ENCODE data around the gene TMSB10.
"Not testable (repeated sequence)": the region's sequence is repeated elsewhere in the genome, so short reads cannot be mapped to it uniquely, and the experiment has no call there.

TMSB10 gene

DNA sequence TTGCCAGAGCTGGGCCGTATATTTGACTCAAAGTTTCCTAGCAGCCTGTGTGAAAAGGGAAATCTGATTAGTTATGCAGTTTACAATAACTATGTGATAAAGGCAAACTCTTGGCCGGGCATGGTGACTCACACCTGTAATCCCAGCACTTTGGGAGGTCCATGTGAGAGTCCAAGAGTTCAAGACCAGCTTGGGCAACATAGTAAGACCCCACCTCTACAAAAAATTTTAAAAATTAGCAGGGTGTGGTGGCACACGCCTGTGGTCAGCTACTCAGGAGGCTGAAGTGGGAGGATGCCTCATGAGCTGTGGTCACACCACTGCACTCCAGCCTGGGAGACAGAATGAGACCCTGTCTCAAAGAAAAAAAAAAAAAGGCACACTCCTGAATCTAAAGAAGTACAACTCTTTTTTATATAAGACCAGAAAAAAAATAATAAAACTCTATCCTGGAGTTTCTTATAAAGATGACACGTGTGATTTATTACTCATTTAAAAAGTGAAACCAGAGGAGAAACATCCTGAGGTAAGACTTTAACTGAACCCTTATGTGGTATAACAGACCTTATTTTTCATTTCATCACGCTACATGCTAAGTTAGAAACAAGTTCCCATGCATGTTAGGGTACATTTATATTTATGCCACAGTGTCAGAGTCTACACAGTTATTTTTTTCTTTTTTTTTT, 32.9 kb downstream of the TMSB10 start:
- no peak for DNase-seq

DNA sequence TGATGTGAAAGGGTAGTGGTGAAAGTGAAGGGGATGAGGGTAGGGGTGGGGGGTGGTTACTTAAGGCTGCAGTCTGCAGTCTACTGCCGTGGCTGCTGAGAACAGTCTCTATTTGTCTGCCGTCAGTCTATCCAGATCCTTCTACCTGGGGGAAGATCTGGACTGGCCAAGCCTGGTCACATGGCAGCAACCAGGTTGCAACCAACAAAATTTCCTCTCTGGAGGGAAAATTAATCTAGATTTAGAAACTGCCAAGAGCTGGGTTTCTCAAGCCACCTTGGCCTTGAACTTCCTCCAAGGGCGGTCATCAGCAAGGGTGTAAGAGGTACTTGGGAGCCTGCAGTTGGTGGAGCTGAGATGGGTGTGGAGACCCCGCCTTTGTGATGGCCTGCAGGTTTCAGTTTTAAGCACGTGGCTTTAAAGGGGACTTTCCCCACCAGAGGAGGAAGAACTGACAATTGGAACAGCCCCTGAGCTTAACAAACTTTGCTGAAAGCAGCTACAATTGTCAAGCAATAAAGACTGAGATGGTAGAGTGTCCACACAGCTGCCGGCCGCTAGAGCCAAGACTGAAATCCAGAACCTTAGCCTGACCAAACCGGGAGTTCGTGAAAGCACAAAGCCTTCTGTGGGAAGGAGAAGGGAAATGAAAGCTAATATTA, 34.1 kb downstream of the TMSB10 start:
- DNase-seq = no peak

DNA sequence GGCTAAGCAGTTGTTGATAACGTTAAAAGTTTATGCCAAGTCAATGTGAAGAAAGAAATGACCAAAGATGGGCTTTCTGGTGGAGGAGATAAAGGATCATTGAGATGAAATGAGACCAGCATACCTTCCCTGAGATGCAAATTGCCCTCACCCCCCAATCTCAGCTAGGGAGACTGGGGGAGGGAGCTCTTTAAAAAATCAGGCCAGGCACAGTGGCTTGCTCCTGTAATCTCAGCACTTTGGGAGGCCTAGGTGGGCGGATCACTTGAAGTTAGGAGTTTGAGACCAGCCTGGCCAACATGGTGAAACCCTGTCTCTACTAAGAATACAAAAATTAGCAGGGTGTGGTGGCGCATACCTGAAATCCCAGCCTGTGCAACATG, 34.6 kb downstream of the TMSB10 start:
- no peak for DNase-seq

DNA sequence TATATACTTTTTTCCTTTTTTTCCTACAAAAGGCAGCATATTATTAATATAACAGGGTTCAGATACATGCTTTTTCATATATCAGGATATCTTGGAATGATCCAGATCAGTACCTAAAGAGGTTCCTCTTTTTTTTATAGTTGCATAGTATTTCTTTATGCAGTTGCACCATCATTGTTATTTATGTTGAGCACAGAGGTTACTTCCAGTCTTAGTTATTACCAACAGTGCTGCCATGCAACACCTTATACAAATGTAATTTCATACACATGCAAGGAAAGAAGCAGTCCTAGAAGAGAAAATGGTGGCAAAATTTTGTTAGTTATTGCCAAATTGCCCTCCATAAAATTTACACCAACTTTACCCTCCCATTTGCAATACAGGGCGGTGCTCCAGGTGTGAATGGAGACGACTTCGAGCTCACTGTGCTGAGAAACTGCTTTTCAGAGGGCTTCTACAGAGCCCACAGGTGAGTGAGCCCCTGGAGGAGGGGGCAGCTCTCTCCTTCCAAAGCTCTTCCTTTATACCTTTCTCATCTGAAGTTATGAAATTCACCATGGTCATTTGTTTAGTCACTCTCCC, 35.5 kb downstream of the TMSB10 start:
- no peak for DNase-seq

DNA sequence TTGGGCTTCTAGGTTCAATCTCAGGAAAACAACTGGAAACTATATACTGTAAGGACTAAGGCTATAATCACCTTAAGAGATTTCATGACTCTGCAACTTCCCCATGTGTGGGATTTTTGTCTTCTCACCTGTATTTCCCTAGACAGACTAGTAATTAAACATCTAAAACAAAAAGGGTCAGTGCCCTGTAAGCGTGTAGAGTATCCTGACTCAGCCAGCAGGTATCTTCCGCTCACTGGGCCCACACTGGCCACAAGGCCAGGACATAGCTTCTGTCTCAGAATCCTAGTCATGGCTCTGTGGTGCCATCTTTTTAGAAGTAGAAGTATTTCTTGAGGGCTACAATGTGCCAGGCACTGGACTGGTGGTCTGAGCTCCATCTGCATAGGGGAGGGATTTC, 36.7 kb downstream of the TMSB10 start:
- DNase-seq = no peak

DNA sequence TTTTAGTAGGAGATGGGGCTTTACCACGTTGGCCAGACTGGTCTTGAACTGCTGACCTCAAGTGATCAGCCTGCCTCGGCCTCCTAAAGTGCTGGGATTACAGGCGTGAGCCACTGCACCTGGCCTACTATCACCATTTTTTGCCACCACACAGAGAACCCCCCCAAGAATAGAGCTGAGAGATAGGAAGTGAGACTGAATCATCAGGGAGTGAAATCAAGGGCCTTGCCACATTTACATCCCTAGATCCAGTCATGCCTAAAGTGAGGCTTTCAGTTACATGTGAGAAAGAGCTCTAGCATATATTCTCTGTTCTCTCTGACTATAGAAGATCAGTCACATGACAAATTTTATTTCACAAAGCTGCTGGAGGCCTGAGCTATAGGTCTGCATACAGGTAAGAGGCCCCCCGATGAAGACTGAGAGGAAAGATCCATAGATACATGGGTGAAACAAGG, 37.5 kb downstream of the TMSB10 start:
- DNase-seq = no peak

DNA sequence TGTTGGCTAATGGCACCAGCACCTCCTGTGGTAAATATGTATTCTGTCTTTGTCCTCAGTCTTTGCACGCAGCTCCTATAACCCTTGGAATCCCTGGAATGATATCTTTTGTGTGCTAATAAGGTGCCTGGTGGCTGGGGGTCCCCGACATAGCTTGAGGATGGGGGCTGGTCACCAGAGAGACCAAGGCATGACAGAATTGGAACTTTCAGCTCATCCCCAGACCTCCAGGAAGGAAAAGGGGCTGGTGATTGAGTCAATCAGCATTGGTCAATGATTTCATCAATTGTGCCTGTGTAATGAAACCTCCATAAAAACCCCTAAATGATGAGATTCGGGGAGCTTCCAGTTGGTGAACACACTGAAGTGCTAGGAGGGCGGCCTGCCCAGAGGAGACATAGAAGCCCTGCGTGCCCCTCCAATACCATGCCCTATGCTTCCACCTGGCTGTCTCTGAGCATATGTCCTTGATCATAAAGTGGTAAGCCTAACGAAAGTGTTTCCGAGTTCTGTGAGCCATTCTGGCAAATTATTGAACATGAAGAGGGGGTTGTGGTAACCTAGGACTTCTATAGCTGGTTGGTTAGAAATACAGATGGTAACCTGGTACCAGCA, 38.9 kb downstream of the TMSB10 start:
- DNase-seq = no peak

DNA sequence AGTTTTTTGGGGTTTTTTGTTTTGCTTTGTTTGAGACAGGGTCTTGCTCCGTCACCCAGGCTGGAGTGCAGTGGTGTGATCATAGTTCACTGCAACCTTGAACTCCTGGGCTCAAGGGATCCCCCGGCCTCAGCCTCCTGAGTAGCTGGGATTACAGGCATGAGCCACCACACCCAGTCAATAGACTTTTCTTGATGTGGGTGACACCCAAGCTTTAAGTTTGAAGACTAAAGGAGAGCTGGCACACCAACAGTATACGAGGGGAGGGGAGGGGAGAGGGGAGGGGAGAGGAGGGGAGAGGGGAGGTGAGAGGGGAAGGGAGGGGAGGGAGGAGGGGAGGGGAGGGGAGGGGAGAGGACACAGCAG, 40.4 kb downstream of the TMSB10 start:
- not testable (repeated sequence) for DNase-seq

DNA sequence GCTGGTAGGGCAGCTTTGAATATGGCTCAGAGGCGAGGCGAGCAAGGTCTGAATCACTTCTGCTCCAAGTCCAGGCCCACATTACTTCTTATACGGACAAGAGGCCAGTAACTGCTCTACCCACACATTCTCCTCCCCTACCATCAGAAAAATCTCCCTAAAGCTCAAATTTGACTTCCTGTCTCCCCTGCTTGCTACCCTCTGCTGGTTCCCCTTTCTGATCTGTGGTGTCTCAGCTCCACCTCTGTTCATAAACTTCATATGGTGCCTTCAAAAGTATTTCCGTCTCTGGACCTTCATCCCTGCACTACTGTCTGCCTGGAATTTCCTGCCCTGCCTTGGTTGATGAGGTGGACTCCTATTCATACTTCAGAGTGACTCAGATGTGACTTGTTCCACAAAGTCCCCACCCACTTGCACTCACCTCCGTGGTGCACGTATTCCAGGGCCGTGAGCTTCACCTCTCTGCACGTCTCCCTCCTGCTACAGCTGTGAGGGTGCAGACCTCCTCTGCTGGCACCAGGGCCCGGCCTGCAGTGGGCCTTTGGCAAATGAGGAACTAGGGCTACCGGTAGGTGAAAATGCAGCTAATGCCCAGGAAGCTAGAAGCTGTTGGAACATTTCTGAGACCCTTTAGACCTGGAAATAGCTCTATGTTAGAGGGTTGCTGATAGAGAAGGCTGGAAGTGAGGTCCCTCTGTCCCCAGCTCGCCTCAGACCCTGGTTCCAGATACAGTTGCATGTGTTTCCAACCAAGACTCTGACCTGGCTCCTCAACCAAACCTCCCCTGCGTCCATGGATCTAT, 41.0 kb downstream of the TMSB10 start:
- no peak for DNase-seq

DNA sequence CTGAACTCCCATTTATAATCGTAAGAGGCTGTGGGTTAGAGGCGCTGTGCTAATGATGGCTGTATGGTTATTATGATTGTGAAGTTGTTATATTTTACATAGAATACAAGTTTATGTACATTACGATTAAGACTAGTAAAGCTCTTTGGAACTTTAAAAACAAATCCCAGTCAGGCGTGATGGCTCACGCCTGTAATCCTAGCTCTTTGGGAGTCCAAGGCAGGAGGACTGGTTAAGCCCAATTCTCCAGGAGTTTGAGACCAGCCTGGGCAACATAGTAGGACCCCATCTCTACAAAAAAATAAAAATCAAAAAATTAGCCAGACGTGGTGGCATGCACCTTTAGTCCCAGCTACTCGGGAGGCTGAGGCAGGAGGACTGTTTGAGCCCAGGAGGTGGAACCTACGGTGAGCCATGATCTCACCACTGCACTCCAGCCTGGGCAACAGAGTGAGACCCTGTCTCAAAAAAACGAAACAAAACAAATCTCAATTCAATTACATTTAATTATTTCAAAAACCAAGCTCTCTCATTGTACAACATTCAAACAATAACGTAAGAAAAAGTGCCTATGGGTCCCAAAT, 41.6 kb downstream of the TMSB10 start:
- no peak for DNase-seq

DNA sequence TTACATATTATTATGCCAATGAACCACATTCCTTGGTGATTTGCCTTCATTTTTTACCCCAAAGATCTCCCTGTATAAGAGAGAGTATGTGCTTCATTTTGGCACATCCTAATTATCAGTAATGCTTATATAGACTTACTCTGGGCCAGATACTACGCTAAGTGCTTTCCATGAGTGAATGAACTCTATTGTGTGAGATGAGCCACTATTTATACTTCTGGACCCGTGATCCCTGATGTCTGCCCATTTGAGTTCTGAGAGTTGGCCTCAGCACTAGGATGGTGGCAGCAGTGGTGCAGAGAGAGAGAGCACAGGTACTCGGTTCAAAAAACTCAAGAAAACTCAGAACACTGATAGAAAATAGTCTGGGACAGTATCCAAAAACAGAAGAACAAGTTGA, 48.1 kb downstream of the TMSB10 start:
- DNase-seq = no peak

DNA sequence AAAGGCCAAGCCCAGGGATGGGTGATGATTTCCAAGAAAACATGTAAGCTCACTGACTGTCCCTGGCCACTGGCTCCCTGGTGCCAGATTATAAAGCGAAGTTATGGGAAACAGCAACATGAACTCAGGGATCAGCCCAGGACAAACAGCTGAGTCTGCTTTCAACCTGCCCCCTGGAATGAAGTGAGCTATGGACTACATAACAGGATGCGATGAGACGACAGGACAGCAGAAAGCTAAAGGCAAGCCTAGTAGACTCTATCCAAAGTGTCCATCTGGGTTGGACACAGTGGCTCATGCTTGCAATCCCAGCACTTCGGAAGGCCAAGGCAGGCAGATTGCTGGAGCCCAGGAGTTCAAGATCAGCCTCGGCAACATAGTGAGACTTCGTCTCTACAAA, 48.9 kb downstream of the TMSB10 start:
- DNase-seq = no peak
